Measurements from ENCODE around the gene SYNPR.

The SYNPR gene

DNA sequence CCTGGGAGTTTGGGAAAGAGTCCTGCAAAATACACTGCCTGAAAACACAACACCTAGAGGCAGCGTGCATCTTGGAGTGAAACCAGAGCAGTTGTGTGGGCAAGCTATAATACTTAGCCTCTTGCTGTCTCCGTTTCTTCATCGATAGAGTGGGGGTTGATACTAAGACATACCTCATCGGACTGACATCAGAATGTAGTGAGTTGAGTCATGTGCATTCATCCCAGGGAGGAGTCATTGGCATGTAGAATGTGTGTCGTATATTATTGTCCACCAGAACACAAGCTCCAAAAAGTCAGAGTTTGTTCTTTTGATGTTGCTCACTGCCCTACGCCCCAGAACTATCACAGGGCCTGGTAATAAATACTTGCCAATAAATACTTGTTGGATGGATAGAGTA lies 378.7 kb downstream of the SYNPR start:
- TF ChIP-seq EZH2 (IDR thresholded peaks at IDR 0.05; ENCODE audit: borderline replicate concordance, low read length) = no peak
- Histone ChIP-seq H3K27ac (ENCODE audit: low read depth, low read length, poor library complexity, severe bottlenecking) (no peak overlapping the region), H3K9ac (ENCODE audit: low read length) (no peak overlapping the region), H3K9me3 (ENCODE audit: low read length) (no peaks in the 10 kb centered on the region), H3K79me2 (ENCODE audit: insufficient read depth, low read length) (no peaks in the 10 kb centered on the region), H3K4me3 (ENCODE audit: low read depth, low read length, poor library complexity, severe bottlenecking) (no peak overlapping the region), H3K4me2 (ENCODE audit: low read length) (no peak overlapping the region), H3F3A (ENCODE audit: insufficient read depth, low read length) (no peaks in the 10 kb centered on the region), H3K4me1 (ENCODE audit: insufficient read depth, low read length, severe bottlenecking) (no peaks in the 10 kb centered on the region), H3K9me2 (ENCODE audit: low read depth, low read length) (no peaks in the 10 kb centered on the region), H2AFZ (ENCODE audit: low read length) (no peak overlapping the region), H4K20me1 (ENCODE audit: insufficient read depth, low read length) (no peaks in the 10 kb centered on the region), H3K36me3 (ENCODE audit: insufficient read depth, low read length) (no peaks in the 10 kb centered on the region), H3K27me3 (ENCODE audit: insufficient read depth, low read length) (no peaks in the 10 kb centered on the region)

GRCh38 chr3:63661242-63661641 lies 383.1 kb downstream of the SYNPR start:
- TF ChIP-seq EZH2 (IDR thresholded peaks at IDR 0.05; ENCODE audit: borderline replicate concordance, low read length) (no peak), CTCF (IDR thresholded peaks at IDR 0.05; ENCODE audit: low read length) (peak; percentile 41)
- Histone ChIP-seq H3K9ac (ENCODE audit: low read length) (no peak overlapping the region), H3K4me1 (ENCODE audit: insufficient read depth, low read length, severe bottlenecking) (no peaks in the 10 kb centered on the region), H3K27me3 (ENCODE audit: insufficient read depth, low read length) (no peaks in the 10 kb centered on the region), H3K4me3 (ENCODE audit: low read depth, low read length, poor library complexity, severe bottlenecking) (no peak overlapping the region), H3K79me2 (ENCODE audit: insufficient read depth, low read length) (no peaks in the 10 kb centered on the region), H2AFZ (ENCODE audit: low read length) (no peak overlapping the region), H3K27ac (ENCODE audit: low read depth, low read length, poor library complexity, severe bottlenecking) (no peak overlapping the region), H3K9me2 (ENCODE audit: low read depth, low read length) (no peaks in the 10 kb centered on the region), H3K4me2 (ENCODE audit: low read length) (no peak overlapping the region), H4K20me1 (ENCODE audit: insufficient read depth, low read length) (no peaks in the 10 kb centered on the region), H3F3A (ENCODE audit: insufficient read depth, low read length) (no peaks in the 10 kb centered on the region), H3K9me3 (ENCODE audit: low read length) (no peaks in the 10 kb centered on the region), H3K36me3 (ENCODE audit: insufficient read depth, low read length) (no peaks in the 10 kb centered on the region)

DNA sequence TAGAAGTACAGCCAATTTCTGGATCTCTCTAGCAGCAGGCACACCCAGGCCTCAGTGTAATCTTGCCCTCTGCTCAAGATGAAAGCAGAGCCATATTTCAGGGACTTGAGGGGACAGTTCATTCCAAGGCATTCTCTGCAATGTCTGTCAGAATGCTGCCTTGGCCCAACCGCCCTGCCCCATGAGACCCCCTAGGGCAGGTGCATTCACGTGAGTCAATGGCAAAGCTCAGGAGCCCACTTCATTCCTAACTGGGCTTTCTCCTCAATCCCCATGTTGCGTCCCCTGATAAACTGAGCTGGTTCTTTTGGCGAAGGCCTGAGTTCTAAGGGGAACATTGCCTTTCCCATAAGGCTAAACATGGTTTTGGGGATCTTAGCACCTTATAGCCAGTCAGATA lies 383.9 kb downstream of the SYNPR start:
- Histone ChIP-seq H2AFZ (ENCODE audit: low read length) (no peak overlapping the region), H3K9ac (ENCODE audit: low read length) (no peak overlapping the region), H3K9me2 (ENCODE audit: low read depth, low read length) (no peaks in the 10 kb centered on the region), H4K20me1 (ENCODE audit: insufficient read depth, low read length) (no peaks in the 10 kb centered on the region), H3K9me3 (ENCODE audit: low read length) (no peaks in the 10 kb centered on the region), H3K27me3 (ENCODE audit: insufficient read depth, low read length) (no peaks in the 10 kb centered on the region), H3K4me1 (ENCODE audit: insufficient read depth, low read length, severe bottlenecking) (no peaks in the 10 kb centered on the region), H3K4me2 (ENCODE audit: low read length) (no peak overlapping the region), H3K4me3 (ENCODE audit: low read depth, low read length, poor library complexity, severe bottlenecking) (no peak overlapping the region), H3K27ac (ENCODE audit: low read depth, low read length, poor library complexity, severe bottlenecking) (no peak overlapping the region), H3K79me2 (ENCODE audit: insufficient read depth, low read length) (no peaks in the 10 kb centered on the region), H3F3A (ENCODE audit: insufficient read depth, low read length) (no peaks in the 10 kb centered on the region), H3K36me3 (ENCODE audit: insufficient read depth, low read length) (no peaks in the 10 kb centered on the region)
- TF ChIP-seq CTCF (IDR thresholded peaks at IDR 0.05; ENCODE audit: low read length) = no peak
- no peak for TF ChIP-seq EZH2 (IDR thresholded peaks at IDR 0.05; ENCODE audit: borderline replicate concordance, low read length)

- no peak overlapping the region for H3K4me2 ChIP-seq (ENCODE audit: low read length)
- TF ChIP-seq CTCF (IDR thresholded peaks at IDR 0.05; ENCODE audit: low read length) = no peak
- no peak overlapping the region for H2AFZ ChIP-seq (ENCODE audit: low read length)
- H3K9ac ChIP-seq (ENCODE audit: low read length) = no peak overlapping the region
- no peaks in the 10 kb centered on the region for H3K36me3 ChIP-seq (ENCODE audit: insufficient read depth, low read length)
- no peaks in the 10 kb centered on the region for H4K20me1 ChIP-seq (ENCODE audit: insufficient read depth, low read length)
- no peak overlapping the region for H3K27ac ChIP-seq (ENCODE audit: low read depth, low read length, poor library complexity, severe bottlenecking)
- no peaks in the 10 kb centered on the region for H3F3A ChIP-seq (ENCODE audit: insufficient read depth, low read length)
- H3K79me2 ChIP-seq (ENCODE audit: insufficient read depth, low read length) = no peaks in the 10 kb centered on the region
- no peak overlapping the region for H3K4me3 ChIP-seq (ENCODE audit: low read depth, low read length, poor library complexity, severe bottlenecking)
- H3K9me3 ChIP-seq (ENCODE audit: low read length) = no peaks in the 10 kb centered on the region
- no peaks in the 10 kb centered on the region for H3K4me1 ChIP-seq (ENCODE audit: insufficient read depth, low read length, severe bottlenecking)
- H3K27me3 ChIP-seq (ENCODE audit: insufficient read depth, low read length) = no peaks in the 10 kb centered on the region
- H3K9me2 ChIP-seq (ENCODE audit: low read depth, low read length) = no peaks in the 10 kb centered on the region
Measured at GRCh38 chr3:63662500-63662899, 384.4 kb downstream of the SYNPR start.

Measured in OCI-LY1 (cell line).